H54 (cell line): ENCODE results near the gene TMEM98.
"Not testable (repeated sequence)": the region's sequence is repeated elsewhere in the genome, so short reads cannot be mapped to it uniquely, and the experiment has no call there.

ENCODE experiments used
- DNase-seq: peaks from one replicate; pipeline ENCODE4 v3.0.0; 2011; ENCODE audit warnings: low spot score, mixed read lengths; ENCODE audit not compliant: insufficient read length
- FAIRE-seq: peaks from 3 replicates; lab custom pipeline; 2011; peaks lifted over from hg19 to GRCh38; lab: Jason Lieb, UNC
- POLR2A ChIP-seq: IDR thresholded peaks from 2 replicates; pipeline ENCODE4 v1.6.1; 2011; ENCODE audit warnings: low read depth, mild to moderate bottlenecking, low read length

The TMEM98 gene

DNA sequence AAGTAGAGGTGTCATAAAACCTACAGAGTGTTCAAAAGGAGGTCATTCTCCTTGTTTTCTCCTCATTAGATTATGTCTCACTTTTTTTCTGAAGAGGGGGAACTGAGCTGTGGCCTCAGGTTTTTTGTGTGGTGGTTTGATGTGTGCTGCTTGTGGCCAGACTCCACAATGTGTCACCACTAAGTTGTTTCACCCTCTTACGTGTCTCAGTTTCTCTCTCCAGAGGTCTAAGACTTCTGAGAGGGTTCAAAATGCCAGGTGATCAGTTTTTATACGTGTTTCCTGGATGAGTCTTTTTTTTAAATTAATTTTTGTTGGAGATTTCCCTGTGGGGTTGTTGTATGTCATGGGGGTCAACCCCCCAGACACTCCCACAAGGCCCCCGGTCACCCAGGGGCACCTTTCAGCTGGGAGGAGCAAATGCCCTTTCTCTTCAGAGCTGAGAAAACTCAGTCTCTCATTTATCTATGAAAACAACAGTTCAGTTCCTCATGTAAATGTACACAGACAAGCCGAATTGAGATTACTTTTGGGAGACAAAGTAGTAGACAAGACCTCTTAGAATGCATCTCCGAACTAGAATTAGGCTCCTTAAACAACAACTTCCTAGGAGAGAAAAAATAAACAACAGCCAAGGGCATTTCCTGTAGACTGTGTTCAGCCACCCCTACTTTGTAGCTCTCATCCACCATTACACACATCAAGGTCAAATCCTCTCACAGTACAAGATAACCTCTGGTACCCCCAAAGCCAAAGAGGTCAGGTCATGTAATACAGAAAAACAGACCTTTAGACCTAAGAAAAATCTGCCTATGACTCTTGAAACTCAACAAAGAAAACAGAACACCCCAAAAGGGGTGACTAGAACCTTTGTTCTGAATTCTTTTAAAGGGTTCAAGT, 23.9 kb upstream of the TMEM98 start:
- TF ChIP-seq POLR2A = no peak
- no peak for DNase-seq
- FAIRE-seq = no peak

- FAIRE-seq = no peak
- DNase-seq = no peak
- no peak for TF ChIP-seq POLR2A
Measured at GRCh38 chr17:32904891-32905290, 23.1 kb upstream of the TMEM98 start.

GRCh38 chr17:32907583-32907982, 20.4 kb upstream of the TMEM98 start:
- DNase-seq (no peak), FAIRE-seq (no peak)
- no peak for TF ChIP-seq POLR2A

- no peak for FAIRE-seq
- no peak for TF ChIP-seq POLR2A
Measured at GRCh38 chr17:32909787-32910369, 18.1 kb upstream of the TMEM98 start.

DNA sequence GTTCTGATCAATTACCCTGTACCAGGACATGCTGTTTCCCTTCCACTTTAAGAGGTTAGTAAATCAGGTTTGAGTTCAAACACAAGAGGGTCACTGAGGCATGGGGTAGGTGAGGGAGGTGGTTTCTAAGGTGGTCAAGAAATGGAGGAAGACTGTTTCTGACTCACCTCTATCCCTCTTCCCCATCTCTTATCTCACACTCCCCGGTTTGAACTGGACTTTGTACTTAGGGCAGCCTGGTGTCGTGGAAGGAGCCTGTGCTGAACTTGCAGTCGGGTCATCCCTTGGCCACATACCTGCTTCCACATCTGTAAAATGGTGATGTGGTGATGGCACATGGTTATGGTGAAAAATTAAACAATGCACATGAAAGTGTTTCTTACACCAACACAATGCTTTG, 17.2 kb upstream of the TMEM98 start:
- TF ChIP-seq POLR2A = no peak
- FAIRE-seq = no peak
- no peak for DNase-seq

More at GRCh38 chr17:32909787-32910369, 18.1 kb upstream of the TMEM98 start:
- peak; percentile 26 for DNase-seq

DNA sequence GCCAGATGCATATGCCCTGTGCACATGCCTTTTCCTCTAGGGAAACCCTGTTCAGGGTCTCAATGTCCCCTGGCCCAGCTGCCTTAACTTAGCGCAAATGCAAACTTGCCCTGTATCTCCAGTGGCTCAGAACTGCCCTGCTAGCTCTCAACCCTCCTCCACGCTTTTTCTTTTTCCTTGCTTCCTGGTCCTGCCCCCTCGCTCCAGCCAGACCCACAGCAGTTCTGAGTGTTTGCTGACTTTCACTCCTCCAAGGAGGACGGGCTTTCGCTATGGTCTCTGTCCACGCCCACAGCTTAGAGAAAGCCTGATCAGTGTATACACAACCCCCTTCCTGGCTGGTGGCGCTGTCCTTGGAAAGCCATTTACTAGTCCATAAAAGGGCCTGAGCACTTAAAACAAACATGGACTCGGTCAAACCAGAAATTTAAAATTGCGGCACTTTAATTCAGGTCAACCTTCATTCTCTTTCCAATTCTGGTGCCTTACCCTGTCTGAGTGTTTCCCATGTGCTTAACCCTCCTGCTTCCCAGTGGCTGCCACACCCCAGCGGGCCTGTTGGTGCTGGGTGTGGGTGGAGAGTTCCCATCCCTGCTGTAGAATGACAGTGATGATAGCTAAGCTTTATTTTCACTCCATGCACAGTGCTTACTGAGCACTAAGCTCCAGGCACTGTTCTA, 15.6 kb upstream of the TMEM98 start:
- TF ChIP-seq POLR2A = no peak
- DNase-seq = no peak
- no peak for FAIRE-seq

GRCh38 chr17:32913593-32913992, 14.4 kb upstream of the TMEM98 start:
- DNase-seq (no peak), FAIRE-seq (no peak)
- no peak for TF ChIP-seq POLR2A

DNA sequence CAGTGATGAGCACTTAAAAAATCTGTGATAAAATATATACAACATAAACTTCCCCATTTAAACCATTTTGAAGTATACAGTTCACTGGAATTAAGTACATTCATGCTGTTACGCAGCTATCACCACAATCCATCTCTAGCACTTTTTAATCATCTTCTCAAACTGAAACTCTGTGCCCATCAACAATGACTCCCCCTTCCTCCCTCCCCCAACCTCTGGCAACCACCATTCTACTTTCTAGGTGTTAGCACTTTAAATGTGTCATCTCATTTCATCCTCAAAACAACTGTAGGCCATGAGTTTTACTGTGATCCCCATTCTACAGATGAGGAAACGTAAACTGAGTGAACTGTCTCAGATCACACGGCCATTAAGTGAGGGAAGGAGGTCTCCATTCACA, 13.8 kb upstream of the TMEM98 start:
- FAIRE-seq = no peak

GRCh38 chr17:32915245-32915644, 12.7 kb upstream of the TMEM98 start:
- TF ChIP-seq POLR2A = no peak
- FAIRE-seq (no peak), DNase-seq (no peak)

More for the DNA sequence above, 13.8 kb upstream of the TMEM98 start:
- no peak for TF ChIP-seq POLR2A
- no peak for DNase-seq

- TF ChIP-seq POLR2A = no peak
- FAIRE-seq (no peak), DNase-seq (no peak)
Measured at GRCh38 chr17:32916134-32916533, 11.8 kb upstream of the TMEM98 start.

DNA sequence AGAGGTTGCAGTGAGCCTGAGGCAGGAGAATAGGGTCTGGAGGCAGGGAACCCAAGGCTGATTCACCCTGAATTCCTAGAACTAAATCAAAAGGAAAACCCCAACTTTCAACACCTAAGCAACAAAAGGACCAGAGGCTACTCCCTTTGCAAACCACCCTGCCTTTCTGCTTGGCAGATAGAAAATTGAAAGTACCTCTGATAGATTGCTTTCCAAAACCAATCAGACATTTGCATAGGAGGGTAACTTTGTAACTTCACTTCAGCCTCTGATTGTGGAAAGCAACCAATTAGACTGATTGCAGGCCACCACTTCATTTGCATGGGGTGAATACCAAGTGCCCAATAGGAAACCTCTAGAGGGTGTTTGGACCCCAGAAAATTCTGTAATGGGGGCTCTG, 10.9 kb upstream of the TMEM98 start:
- TF ChIP-seq POLR2A = no peak
- FAIRE-seq = no peak
- no peak for DNase-seq

- DNase-seq = no peak
- TF ChIP-seq POLR2A = no peak
- no peak for FAIRE-seq
Measured at GRCh38 chr17:32917842-32918241, 10.1 kb upstream of the TMEM98 start.

DNA sequence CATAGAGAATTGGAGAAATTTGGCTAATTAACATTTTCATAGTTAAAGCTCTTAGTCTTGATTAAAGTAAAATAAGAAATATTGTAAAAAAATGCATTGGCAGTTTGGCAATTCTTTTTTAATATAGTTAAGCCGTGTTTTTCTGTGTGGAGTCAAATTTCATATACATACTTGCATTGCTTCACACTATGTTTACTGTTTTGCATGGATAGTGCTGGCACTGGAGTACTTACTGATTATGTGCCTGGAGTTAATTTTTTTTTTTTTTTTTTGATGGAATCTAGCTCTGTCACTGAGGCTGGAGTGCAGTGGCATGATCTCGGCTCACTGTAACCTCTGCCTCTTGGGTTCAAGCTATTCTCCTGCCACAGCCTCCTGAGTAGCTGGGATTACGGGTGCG, 8.1 kb upstream of the TMEM98 start:
- not testable (repeated sequence) for DNase-seq

DNA sequence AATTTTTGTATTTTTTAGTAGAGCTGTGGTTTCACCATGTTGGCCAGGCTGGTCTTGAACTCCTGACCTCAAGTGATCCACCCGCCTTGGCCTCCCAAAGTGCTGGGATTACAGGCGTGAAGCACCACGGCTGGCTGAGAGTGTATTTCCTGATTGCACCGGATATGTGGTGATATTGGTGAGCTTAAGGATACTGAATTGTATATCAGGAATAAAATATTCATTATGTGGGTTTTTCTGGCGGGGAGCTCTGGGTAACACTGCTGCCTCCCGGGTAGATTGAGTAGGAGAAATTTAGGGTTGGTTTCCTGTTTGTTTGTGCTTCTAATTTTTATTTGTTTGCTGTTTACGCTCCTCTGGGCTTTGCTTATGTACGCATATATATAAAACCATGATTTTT, 7.7 kb upstream of the TMEM98 start:
- FAIRE-seq = no peak
- no peak for DNase-seq
- no peak for TF ChIP-seq POLR2A

More for the DNA sequence above, 8.1 kb upstream of the TMEM98 start:
- FAIRE-seq = not testable (repeated sequence)
